Astrocyte (in vitro differentiated cells and primary cell): ENCODE data around the gene PEMT. TPM values are rescaled to one million over a fixed set of nuclear protein-coding genes. Genes with fewer than 3 reads are reported as not detected.

Experiments used
- DNase-seq: peaks from one replicate; pipeline ENCODE4 v3.0.0-alpha.2; 2010; ENCODE audit warnings: low read depth
- FAIRE-seq: peaks from 2 replicates; lab custom pipeline; 2011; peaks lifted over from hg19 to GRCh38; lab: Jason Lieb, UNC
- H2AFZ ChIP-seq: 2 replicates; pipeline ENCODE4 v1.6.0; 2012; ENCODE audit warnings: low read depth, low read length, inconsistent platforms
- H3K27ac ChIP-seq: 2 replicates; pipeline ENCODE4 v1.5.1; 2011; ENCODE audit warnings: low read depth, low read length, inconsistent platforms
- H3K27me3 ChIP-seq: 2 replicates; pipeline ENCODE4 v1.6.0; 2011; ENCODE audit warnings: low read length, inconsistent platforms; ENCODE audit not compliant: insufficient read depth
- H3K36me3 ChIP-seq: 2 replicates; pipeline ENCODE4 v1.5.1; 2011; ENCODE audit warnings: low read length, inconsistent platforms; ENCODE audit not compliant: insufficient read depth
- H3K4me1 ChIP-seq: 2 replicates; pipeline ENCODE4 v1.5.1; 2011; ENCODE audit warnings: low read length, inconsistent platforms; ENCODE audit not compliant: insufficient read depth
- H3K4me2 ChIP-seq: 2 replicates; pipeline ENCODE4 v1.6.0; 2012; ENCODE audit warnings: low read length, inconsistent platforms
- H3K4me3 ChIP-seq: 2 replicates; pipeline ENCODE4 v1.5.1; 2011; ENCODE audit warnings: low read depth, mild to moderate bottlenecking, low read length, inconsistent platforms; ENCODE audit not compliant: insufficient read depth
- H3K79me2 ChIP-seq: 2 replicates; pipeline ENCODE4 v1.6.0; 2012; ENCODE audit warnings: mild to moderate bottlenecking, low read length, inconsistent platforms; ENCODE audit not compliant: insufficient read depth
- H3K9ac ChIP-seq: 2 replicates; pipeline ENCODE4 v1.6.0; 2012; ENCODE audit warnings: mild to moderate bottlenecking, low read length, inconsistent platforms
- H3K9me3 ChIP-seq: 2 replicates; pipeline ENCODE4 v1.5.1; 2012; ENCODE audit warnings: low read depth, mild to moderate bottlenecking, low read length, inconsistent platforms; ENCODE audit not compliant: insufficient read depth
- H4K20me1 ChIP-seq: 2 replicates; pipeline ENCODE4 v1.6.0; 2012; ENCODE audit warnings: low read length, inconsistent platforms; ENCODE audit not compliant: insufficient read depth
- H3K27ac Mint-ChIP-seq: one replicate; pipeline ENCODE4 v1.8.0; 2021; ENCODE audit warnings: mild to moderate bottlenecking, mixed read lengths; ENCODE audit not compliant: unreplicated experiment
- H3K27me3 Mint-ChIP-seq: one replicate; pipeline ENCODE4 v1.8.0; 2021; ENCODE audit warnings: low read depth, mixed read lengths; ENCODE audit not compliant: unreplicated experiment
- H3K36me3 Mint-ChIP-seq: one replicate; pipeline ENCODE4 v1.8.0; 2021; ENCODE audit warnings: low read depth, mixed read lengths; ENCODE audit not compliant: unreplicated experiment
- H3K4me1 Mint-ChIP-seq: one replicate; pipeline ENCODE4 v1.8.0; 2021; ENCODE audit warnings: low read depth, mixed read lengths; ENCODE audit not compliant: unreplicated experiment
- H3K4me3 Mint-ChIP-seq: one replicate; pipeline ENCODE4 v1.8.0; 2021; ENCODE audit warnings: mild to moderate bottlenecking, moderate library complexity, mixed read lengths; ENCODE audit not compliant: unreplicated experiment
- H3K9me3 Mint-ChIP-seq: one replicate; pipeline ENCODE4 v1.8.0; 2021; ENCODE audit warnings: mild to moderate bottlenecking, mixed read lengths; ENCODE audit not compliant: unreplicated experiment
- EZH2 ChIP-seq: IDR thresholded peaks from 2 replicates; pipeline ENCODE4 v1.6.1; 2012; ENCODE audit warnings: mild to moderate bottlenecking, low read length, inconsistent platforms; ENCODE audit not compliant: insufficient read depth
- total RNA-seq: library from RNA; stranded (reverse); gene quantifications from 2 replicates; pipeline ENCODE4 v1.2.1, GENCODE V29; 2021
- TF ChIP-seq, protein P1 (sequence below): IDR thresholded peaks from 2 replicates; pipeline ENCODE4 v1.5.1; 2011; ENCODE audit warnings: low read depth, mild to moderate bottlenecking, inconsistent platforms, low read length, moderate library complexity; ENCODE audit not compliant: insufficient read depth

The PEMT gene
- total RNA-seq, 1 donor from 2014 or later: 19.5 TPM

DNA sequence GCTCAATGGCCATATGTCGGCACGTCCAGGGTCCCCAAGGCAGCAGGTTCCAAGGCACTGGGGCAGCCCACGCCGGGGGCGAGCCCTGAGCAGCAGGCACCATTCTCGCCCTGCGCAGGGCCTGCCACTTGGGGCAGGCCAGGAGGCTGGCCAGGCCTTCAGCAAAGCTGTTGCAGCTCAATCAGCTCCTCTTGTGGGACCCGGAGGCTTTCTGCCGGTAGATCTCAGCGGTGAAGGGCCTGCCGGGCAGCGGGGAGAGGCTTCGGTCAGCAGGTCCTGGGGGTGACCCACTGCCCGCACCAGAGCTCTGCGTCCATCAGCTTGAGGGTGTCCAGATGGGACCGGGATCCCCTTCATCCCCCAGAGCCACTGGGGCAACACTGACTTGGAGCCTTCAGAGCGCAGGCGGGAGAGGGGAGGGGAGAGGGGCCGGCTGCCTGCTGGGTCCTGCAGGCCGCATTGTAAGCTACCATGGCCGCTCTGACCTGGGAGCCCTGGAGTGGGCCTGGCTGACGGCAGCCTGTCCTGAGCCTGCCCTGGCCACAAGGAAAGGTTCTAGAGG is 85.8 kb downstream of the PEMT start:
- no peak overlapping the region for H3K4me2 ChIP-seq
- DNase-seq: no peak
- peaks cover 38% of the 10 kb centered on the region for H3K27me3 Mint-ChIP-seq
- no peaks in the 10 kb centered on the region for H3K9me3 Mint-ChIP-seq
- H3K4me1 ChIP-seq: no peaks in the 10 kb centered on the region
- FAIRE-seq: no peak
- H3K9ac ChIP-seq: no peak overlapping the region
- no peak overlapping the region for H3K4me3 ChIP-seq
- H3K4me3 Mint-ChIP-seq: no peak overlapping the region
- H3K27ac Mint-ChIP-seq: no peak overlapping the region
- H3K27ac ChIP-seq: no peak overlapping the region
- H3K36me3 Mint-ChIP-seq: peaks cover 8% of the 10 kb centered on the region
- H3K79me2 ChIP-seq: no peaks in the 10 kb centered on the region
- no peaks in the 10 kb centered on the region for H3K4me1 Mint-ChIP-seq
- no peaks in the 10 kb centered on the region for H3K36me3 ChIP-seq
- no peak for TF ChIP-seq EZH2
- TF ChIP-seq, protein P1, sequence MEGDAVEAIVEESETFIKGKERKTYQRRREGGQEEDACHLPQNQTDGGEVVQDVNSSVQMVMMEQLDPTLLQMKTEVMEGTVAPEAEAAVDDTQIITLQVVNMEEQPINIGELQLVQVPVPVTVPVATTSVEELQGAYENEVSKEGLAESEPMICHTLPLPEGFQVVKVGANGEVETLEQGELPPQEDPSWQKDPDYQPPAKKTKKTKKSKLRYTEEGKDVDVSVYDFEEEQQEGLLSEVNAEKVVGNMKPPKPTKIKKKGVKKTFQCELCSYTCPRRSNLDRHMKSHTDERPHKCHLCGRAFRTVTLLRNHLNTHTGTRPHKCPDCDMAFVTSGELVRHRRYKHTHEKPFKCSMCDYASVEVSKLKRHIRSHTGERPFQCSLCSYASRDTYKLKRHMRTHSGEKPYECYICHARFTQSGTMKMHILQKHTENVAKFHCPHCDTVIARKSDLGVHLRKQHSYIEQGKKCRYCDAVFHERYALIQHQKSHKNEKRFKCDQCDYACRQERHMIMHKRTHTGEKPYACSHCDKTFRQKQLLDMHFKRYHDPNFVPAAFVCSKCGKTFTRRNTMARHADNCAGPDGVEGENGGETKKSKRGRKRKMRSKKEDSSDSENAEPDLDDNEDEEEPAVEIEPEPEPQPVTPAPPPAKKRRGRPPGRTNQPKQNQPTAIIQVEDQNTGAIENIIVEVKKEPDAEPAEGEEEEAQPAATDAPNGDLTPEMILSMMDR: no peak
- peaks cover 5% of the 10 kb centered on the region for H3K27me3 ChIP-seq
- no peaks in the 10 kb centered on the region for H3K9me3 ChIP-seq
- H4K20me1 ChIP-seq: peaks cover 15% of the 10 kb centered on the region
- H2AFZ ChIP-seq: no peak overlapping the region

DNA sequence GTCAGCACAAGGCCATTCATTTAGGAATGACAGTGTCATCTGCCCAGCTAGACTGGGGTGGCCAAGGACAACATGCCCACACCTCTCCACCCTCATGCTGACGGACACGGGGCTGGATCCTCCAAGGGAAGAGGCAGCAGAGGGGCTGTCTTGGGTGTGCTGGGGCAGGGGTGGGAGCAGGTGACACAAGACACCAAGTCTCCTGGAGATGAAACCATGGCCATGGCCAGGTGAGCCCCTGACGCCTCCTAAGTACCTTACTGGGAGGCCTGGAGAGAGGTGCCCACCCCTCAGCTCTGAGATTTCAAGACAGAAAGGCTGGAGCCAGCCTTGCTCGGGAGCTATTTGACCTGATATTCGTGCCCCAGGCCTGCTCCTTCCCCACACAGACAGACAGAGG is 86.4 kb downstream of the PEMT start:
- Histone ChIP-seq H3K4me1 (no peaks in the 10 kb centered on the region), H3K27ac (no peak overlapping the region), H3K27me3 (peaks cover 5% of the 10 kb centered on the region), H2AFZ (no peak overlapping the region), H3K36me3 (no peaks in the 10 kb centered on the region), H3K4me2 (no peak overlapping the region), H3K9ac (no peak overlapping the region), H4K20me1 (peaks cover 10% of the 10 kb centered on the region), H3K9me3 (no peaks in the 10 kb centered on the region), H3K79me2 (no peaks in the 10 kb centered on the region), H3K4me3 (no peak overlapping the region)
- H3K9me3 Mint-ChIP-seq: no peaks in the 10 kb centered on the region
- no peak for TF ChIP-seq EZH2
- TF ChIP-seq, protein P1: no peak
- H3K27me3 Mint-ChIP-seq: peaks cover 38% of the 10 kb centered on the region
- no peaks in the 10 kb centered on the region for H3K4me1 Mint-ChIP-seq
- no peak overlapping the region for H3K27ac Mint-ChIP-seq
- H3K4me3 Mint-ChIP-seq: no peak overlapping the region
- FAIRE-seq (no peak), DNase-seq (no peak)
- H3K36me3 Mint-ChIP-seq: peaks cover 8% of the 10 kb centered on the region

DNA sequence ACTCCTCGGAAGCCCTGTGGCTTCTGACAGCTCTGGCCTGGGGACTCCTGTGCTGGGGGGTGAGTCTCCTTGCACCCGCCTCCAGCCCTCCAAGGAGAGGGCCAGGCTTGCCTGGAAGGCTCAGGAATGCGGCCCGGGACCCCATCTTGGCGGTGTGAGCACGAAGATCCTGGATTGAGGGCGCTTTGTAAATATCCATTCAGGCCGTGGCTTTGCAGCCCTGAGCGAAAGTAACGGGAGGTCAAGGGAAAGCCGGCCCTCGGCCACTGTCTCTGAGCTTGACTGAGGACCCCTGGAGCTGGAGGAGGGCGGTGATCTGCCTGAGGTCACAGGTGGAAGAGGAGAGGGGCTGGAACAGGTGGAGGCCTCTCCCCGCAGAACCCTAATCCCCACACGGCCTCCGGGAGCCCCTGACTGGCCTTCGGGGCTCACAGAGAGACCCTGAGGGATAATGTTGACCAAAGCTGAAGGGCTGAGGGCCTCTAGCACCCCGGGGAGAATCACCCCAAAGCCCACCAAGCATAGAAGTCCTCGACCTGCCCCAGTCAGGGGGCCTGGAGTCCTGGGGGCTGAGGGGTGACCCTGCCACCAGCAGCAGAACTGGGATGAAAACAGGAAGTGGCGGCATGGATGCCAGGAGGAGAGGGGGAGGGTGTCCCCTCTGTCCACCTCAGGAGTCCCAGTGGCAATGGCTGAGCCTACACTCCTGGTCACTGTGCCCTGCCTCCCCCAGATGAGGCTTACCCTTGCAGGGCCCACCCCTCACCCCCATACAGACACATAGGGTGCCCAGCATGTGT is 87.0 kb downstream of the PEMT start:
- DNase-seq (no peak), FAIRE-seq (no peak)
- H2AFZ ChIP-seq: no peak overlapping the region
- Mint-ChIP-seq H3K27ac (no peak overlapping the region), H3K9me3 (no peaks in the 10 kb centered on the region), H3K36me3 (peaks cover 5% of the 10 kb centered on the region), H3K27me3 (peaks cover 32% of the 10 kb centered on the region), H3K4me3 (no peak overlapping the region), H3K4me1 (no peaks in the 10 kb centered on the region)
- H3K27ac ChIP-seq: no peak overlapping the region
- no peaks in the 10 kb centered on the region for H3K79me2 ChIP-seq
- no peak overlapping the region for H3K4me3 ChIP-seq
- H3K9ac ChIP-seq: no peak overlapping the region
- no peaks in the 10 kb centered on the region for H3K36me3 ChIP-seq
- peaks cover 4% of the 10 kb centered on the region for H4K20me1 ChIP-seq
- TF ChIP-seq EZH2: no peak
- TF ChIP-seq, protein P1: no peak
- H3K27me3 ChIP-seq: peaks cover 7% of the 10 kb centered on the region
- H3K9me3 ChIP-seq: no peaks in the 10 kb centered on the region
- no peaks in the 10 kb centered on the region for H3K4me1 ChIP-seq
- no peak overlapping the region for H3K4me2 ChIP-seq
